GM23248 (cell line): Measurements from ENCODE around the gene TUBB1. TPM values are rescaled to one million over a fixed set of nuclear protein-coding genes. Genes with fewer than 3 reads are reported as not detected.

Experiments
- DNase-seq: peaks from one replicate; pipeline ENCODE4 v3.0.0-alpha.2; 2015
- H2AFZ ChIP-seq: fragments of 200-600 bp; sonication (generic); 2 replicates; pipeline ENCODE4 v1.6.1; 2016; ENCODE audit warnings: antibody characterized with exemption
- H3F3A ChIP-seq: fragments of 200-600 bp; sonication (generic); 2 replicates; pipeline ENCODE4 v1.6.1; 2016; ENCODE audit warnings: mild to moderate bottlenecking, antibody characterized with exemption, mixed run types; ENCODE audit not compliant: insufficient read depth
- H3K27ac ChIP-seq: fragments of 200-600 bp; sonication (generic); 2 replicates; pipeline ENCODE4 v1.5.1; 2016; ENCODE audit warnings: mild to moderate bottlenecking
- H3K27me3 ChIP-seq: fragments of 200-600 bp; sonication (generic); replicated peaks from 2 replicates; pipeline ENCODE4 v1.6.1; 2016; ENCODE audit warnings: mild to moderate bottlenecking; ENCODE audit not compliant: insufficient read depth
- H3K36me3 ChIP-seq: fragments of 200-600 bp; sonication (generic); 2 replicates; pipeline ENCODE4 v1.6.1; 2016; ENCODE audit warnings: low read depth, mild to moderate bottlenecking
- H3K4me1 ChIP-seq: fragments of 200-600 bp; sonication (generic); 2 replicates; pipeline ENCODE4 v1.6.1; 2016; ENCODE audit warnings: mild to moderate bottlenecking; ENCODE audit not compliant: insufficient read depth
- H3K4me2 ChIP-seq: fragments of 200-600 bp; sonication (generic); one replicate; pipeline ENCODE4 v1.6.1; 2016; ENCODE audit warnings: mild to moderate bottlenecking; ENCODE audit not compliant: unreplicated experiment
- H3K4me3 ChIP-seq: fragments of 200-600 bp; sonication (generic); 2 replicates; pipeline ENCODE4 v1.5.1; 2016; ENCODE audit warnings: mild to moderate bottlenecking
- H3K79me2 ChIP-seq: fragments of 200-600 bp; sonication (generic); 2 replicates; pipeline ENCODE4 v1.6.1; 2016; ENCODE audit warnings: mild to moderate bottlenecking; ENCODE audit not compliant: insufficient read depth
- H3K9ac ChIP-seq: fragments of 200-600 bp; sonication (generic); 2 replicates; pipeline ENCODE4 v1.6.1; 2016; ENCODE audit warnings: mild to moderate bottlenecking
- H3K9me2 ChIP-seq: fragments of 200-600 bp; sonication (generic); 2 replicates; pipeline ENCODE4 v1.6.1; 2016; ENCODE audit warnings: mixed run types, mild to moderate bottlenecking, moderate library complexity; ENCODE audit not compliant: insufficient read depth
- H3K9me3 ChIP-seq: fragments of 200-600 bp; sonication (generic); one replicate; pipeline ENCODE4 v1.6.1; 2017; ENCODE audit warnings: low read depth
- H4K20me1 ChIP-seq: fragments of 200-600 bp; sonication (generic); 2 replicates; pipeline ENCODE4 v1.6.0; 2016; ENCODE audit not compliant: insufficient read depth
- EZH2 ChIP-seq: fragments of 200-600 bp; sonication (generic); IDR thresholded peaks from 2 replicates; pipeline ENCODE4 v1.6.1; 2018; ENCODE audit warnings: antibody characterized with exemption, mild to moderate bottlenecking; ENCODE audit not compliant: insufficient read depth, poor library complexity, severe bottlenecking
- EZH2phosphoT487 ChIP-seq: fragments of 200-600 bp; sonication (generic); IDR thresholded peaks from 2 replicates; pipeline ENCODE4 v1.6.1; 2018; ENCODE audit warnings: antibody characterized with exemption, moderate library complexity, mild to moderate bottlenecking, low read depth; ENCODE audit not compliant: insufficient read depth
- WGBS, 2 experiments: methylation state at CpG; one replicate each; pipeline ENCODE4 v1.1.6; 2015 to 2017; ENCODE audit warnings: low lambda C conversion rate in 2 of 2, low coverage in 1 of 2; ENCODE audit errors: missing lambda C conversion rate in 2 of 2; 5-methylcytosine and 5-hydroxymethylcytosine counted together
- in situ Hi-C: fragments of 300-500 bp; cut with MboI; formaldehyde crosslinking; loops from 2 replicates; pipeline ENCODE4 v1.15.0; 2020
- polyA plus RNA-seq: library from polyadenylated mRNA; unstranded; fragments of >200 nt; fragmentation: Nextera tagmentation; extraction: Ambion mirVana; gene quantifications from 2 replicates; pipeline ENCODE4 v1.2.1, GENCODE V29; 2016
- total RNA-seq: library from RNA; depleted of rRNA; stranded (reverse); fragments of >200 nt; shearing (Covaris generic); gene quantifications from 2 replicates; pipeline ENCODE4 v1.2.3, GENCODE V29; 2014

The TUBB1 gene
- total and polyA plus RNA-seq, 2 experiments from 2014 or later: 0.09 TPM; not detected in 1

DNA sequence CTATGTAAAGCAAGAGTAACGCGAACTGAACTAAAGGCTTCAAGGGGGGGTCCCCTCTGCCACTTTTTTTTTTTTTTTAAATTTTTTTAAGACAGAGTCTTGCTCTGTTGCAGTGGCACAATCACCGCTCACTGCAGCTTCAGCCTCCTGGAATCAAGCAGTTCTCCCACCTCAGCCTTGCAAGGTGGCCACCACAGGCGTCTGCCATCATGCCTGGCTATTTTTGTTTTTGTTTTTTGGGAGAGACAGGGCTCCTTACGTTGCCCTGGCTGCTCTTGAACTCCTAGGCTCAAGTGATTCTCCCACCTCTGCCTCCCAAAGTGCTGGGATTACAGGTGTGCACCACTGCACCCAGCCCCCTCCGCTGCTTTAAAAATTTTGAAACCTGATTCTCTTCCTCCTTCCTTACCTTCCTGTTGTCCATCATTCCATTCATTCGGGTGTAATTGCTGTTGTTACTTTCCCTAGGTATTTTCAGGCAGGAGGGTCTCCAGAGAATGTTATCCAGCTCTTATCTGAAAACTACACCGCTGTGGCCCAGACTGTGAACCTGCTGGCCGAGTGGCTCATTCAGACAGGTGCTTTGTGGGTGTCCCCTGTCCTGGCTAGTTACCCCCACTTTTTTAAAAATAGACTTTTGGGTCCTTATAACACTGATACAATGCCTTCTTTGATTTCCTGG, 32.8 kb upstream of the TUBB1 start:
- Histone ChIP-seq H3K36me3 (peaks cover 35% of the 10 kb centered on the region; the same call in 1 of the 2 replicates), H3K4me1 (peaks cover 6% of the 10 kb centered on the region), H3K79me2 (peaks cover 66% of the 10 kb centered on the region), H3K9me3 (no peaks in the 10 kb centered on the region), H3K27me3 (no peaks in the 10 kb centered on the region), H3K4me2 (no peak overlapping the region), H3K9ac (no peak overlapping the region), H3K4me3 (no peak overlapping the region), H2AFZ (no peak overlapping the region), H3K9me2 (no peaks in the 10 kb centered on the region), H3F3A (peaks cover 12% of the 10 kb centered on the region), H3K27ac (no peak overlapping the region), H4K20me1 (no peaks in the 10 kb centered on the region; the same call in 1 of the 2 replicates)
- no peak for DNase-seq
- 76 to 79% methylated on average over 9 of the region's 9 CpGs for WGBS, 2 experiments
- no peak for TF ChIP-seq EZH2phosphoT487
- in situ Hi-C loops: no loop called here

- Histone ChIP-seq H2AFZ (no peak overlapping the region), H3K4me3 (no peak overlapping the region), H3K9ac (no peak overlapping the region), H3K9me2 (no peaks in the 10 kb centered on the region), H3K79me2 (peaks cover 60% of the 10 kb centered on the region), H3K27ac (no peak overlapping the region), H3K4me1 (peaks cover 6% of the 10 kb centered on the region), H3K9me3 (no peaks in the 10 kb centered on the region), H3F3A (peaks cover 18% of the 10 kb centered on the region), H3K36me3 (peaks cover 41% of the 10 kb centered on the region; the same call in 1 of the 2 replicates), H4K20me1 (no peaks in the 10 kb centered on the region; the same call in 1 of the 2 replicates), H3K4me2 (no peak overlapping the region), H3K27me3 (no peaks in the 10 kb centered on the region)
- 89 to 93% methylated on average over 8 of the region's 8 CpGs for WGBS, 2 experiments
- TF ChIP-seq EZH2: no peak
- no peak for DNase-seq
- in situ Hi-C loops: no loop called here
Observed at GRCh38 chr20:58986968-58987517, 32.2 kb upstream of the TUBB1 start.

DNA sequence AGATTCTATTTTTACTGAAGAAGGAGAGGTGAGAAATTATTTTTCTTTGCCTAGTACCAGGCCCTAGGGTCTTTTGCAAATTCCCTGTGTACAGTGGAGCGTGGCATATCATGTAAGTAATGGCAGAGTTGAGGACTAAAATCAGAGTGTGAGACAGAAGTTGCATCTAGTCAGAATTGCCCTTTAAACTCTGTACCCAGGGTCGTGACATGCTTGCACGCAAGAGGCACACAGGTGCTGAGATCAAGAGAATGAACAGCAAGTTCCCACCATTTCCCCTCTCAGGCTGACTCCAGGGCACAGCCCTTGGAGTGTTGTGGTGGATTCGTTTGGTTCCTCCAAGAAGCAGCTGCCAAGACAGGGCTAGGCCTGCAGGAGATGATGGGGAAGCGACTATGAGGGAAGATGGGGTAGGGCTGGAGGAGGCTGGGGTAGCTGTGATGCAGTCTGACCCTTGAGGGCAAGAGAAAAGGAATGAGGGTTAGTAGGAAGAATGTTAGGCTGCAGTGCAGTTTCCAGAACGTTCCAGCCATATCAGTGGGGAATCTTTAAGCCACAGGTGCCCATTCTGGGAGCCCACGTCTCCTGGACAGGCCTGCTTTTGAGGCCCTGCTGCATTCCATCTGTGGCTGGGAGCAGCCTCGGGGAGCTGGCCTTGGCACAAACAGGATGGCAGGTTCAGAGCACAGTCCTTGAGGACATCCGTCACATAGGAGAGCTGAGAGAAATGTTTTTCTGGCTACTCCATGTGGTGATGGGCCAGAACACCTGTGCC, 31.3 kb upstream of the TUBB1 start:
- in situ Hi-C loops: no loop called here
- no peak for DNase-seq
- H3K27me3 ChIP-seq: no peaks in the 10 kb centered on the region
- no peak overlapping the region for H3K9ac ChIP-seq
- peaks cover 51% of the 10 kb centered on the region for H3K79me2 ChIP-seq
- no peaks in the 10 kb centered on the region for H3K9me2 ChIP-seq
- no peaks in the 10 kb centered on the region for H3K9me3 ChIP-seq
- H3K4me2 ChIP-seq: no peak overlapping the region
- H3K4me3 ChIP-seq: no peak overlapping the region
- WGBS, 2 experiments: 81 to 83% methylated on average over 9 of the region's 9 CpGs
- TF ChIP-seq EZH2phosphoT487 (no peak), EZH2 (no peak)
- H4K20me1 ChIP-seq: no peaks in the 10 kb centered on the region; the same call in 1 of the 2 replicates
- no peaks in the 10 kb centered on the region; the same call in none of the 2 replicates for H3K4me1 ChIP-seq
- H2AFZ ChIP-seq: no peak overlapping the region
- H3K36me3 ChIP-seq: peaks cover 48% of the 10 kb centered on the region; the same call in 1 of the 2 replicates
- H3F3A ChIP-seq: peaks cover 21% of the 10 kb centered on the region
- no peak overlapping the region for H3K27ac ChIP-seq

GRCh38 chr20:58988565-58988882, 30.7 kb upstream of the TUBB1 start:
- Histone ChIP-seq H3K9me3 (no peaks in the 10 kb centered on the region), H4K20me1 (no peaks in the 10 kb centered on the region; the same call in 1 of the 2 replicates), H3K36me3 (peaks cover 48% of the 10 kb centered on the region; the same call in 1 of the 2 replicates), H3K4me2 (no peak overlapping the region), H3K27me3 (no peaks in the 10 kb centered on the region), H3K9me2 (no peaks in the 10 kb centered on the region), H3K4me3 (no peak overlapping the region), H3K4me1 (no peaks in the 10 kb centered on the region; the same call in none of the 2 replicates), H3K27ac (no peak overlapping the region), H2AFZ (no peak overlapping the region), H3F3A (peaks cover 21% of the 10 kb centered on the region), H3K79me2 (peaks cover 45% of the 10 kb centered on the region), H3K9ac (no peak overlapping the region)
- TF ChIP-seq EZH2: no peak
- TF ChIP-seq EZH2phosphoT487: no peak
- no peak for DNase-seq
- in situ Hi-C loops: no loop called here
- WGBS, 2 experiments: 97 to 98% methylated on average over 6 of the region's 6 CpGs
